ENCODE results near the gene TMPRSS9. TPM values are rescaled to one million over a fixed set of nuclear protein-coding genes. Genes with fewer than 3 reads are reported as not detected.
"Not testable (repeated sequence)": the region's sequence is repeated elsewhere in the genome, so short reads cannot be mapped to it uniquely, and the experiment has no call there.

TMPRSS9 gene
- total RNA-seq, 1 donor from 2014 or later: not detected

DNA sequence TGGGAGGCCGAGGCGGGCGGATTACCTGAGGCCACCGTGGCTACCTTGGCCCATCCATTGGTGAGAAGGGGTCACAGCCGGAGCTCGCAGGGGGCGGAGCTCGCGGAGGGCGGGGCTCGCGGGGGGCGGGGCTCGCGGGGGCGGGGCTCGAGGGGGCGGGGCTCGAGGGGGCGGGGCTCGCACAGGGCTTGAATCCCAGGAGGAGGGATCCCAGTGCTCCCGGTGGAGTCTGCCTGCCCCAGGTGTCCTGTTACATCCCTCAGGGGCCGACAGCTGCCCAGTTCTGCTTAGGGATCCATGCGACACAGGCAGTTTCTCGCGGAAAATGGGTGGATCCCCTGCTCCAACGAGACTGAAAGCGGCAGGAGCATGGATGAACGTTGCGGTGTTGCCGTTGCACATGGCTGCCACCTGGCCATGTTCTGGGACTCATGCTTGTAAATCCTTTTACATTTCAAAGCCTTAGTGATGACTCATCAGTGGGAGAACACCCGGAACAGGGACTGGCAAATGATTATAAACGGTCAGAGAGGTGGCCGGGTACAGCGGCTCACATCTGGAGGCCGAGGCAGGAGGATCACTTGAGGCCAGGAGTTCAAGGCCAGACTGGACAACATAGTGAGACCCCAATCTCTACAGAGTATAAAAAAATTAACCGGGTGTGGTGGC is 25.1 kb downstream of the TMPRSS9 start:
- Mint-ChIP-seq H3K4me1 (ENCODE audit: low read depth) (no peaks in the 10 kb centered on the region), H3K27me3 (ENCODE audit: low read depth) (peaks cover 2% of the 10 kb centered on the region), H3K27ac (no peak overlapping the region), H3K36me3 (ENCODE audit: low read depth) (peaks cover 3% of the 10 kb centered on the region), H3K4me3 (ENCODE audit: low read depth) (no peak overlapping the region), H3K9me3 (peaks cover 7% of the 10 kb centered on the region)
- DNase-seq (ENCODE audit: low spot score): no peak
- intact Hi-C loops (cut with micrococcal nuclease): no loop called here

- no peak for DNase-seq (ENCODE audit: low spot score)
- Mint-ChIP-seq H3K4me3 (ENCODE audit: low read depth) (no peak overlapping the region), H3K4me1 (ENCODE audit: low read depth) (peaks cover 2% of the 10 kb centered on the region), H3K27ac (no peak overlapping the region), H3K27me3 (ENCODE audit: low read depth) (peaks cover 4% of the 10 kb centered on the region), H3K36me3 (ENCODE audit: low read depth) (no peaks in the 10 kb centered on the region), H3K9me3 (no peaks in the 10 kb centered on the region)
- intact Hi-C loops (cut with micrococcal nuclease): no loop called here
Observed at GRCh38 chr19:2387367-2388288, 27.6 kb downstream of the TMPRSS9 start.

DNA sequence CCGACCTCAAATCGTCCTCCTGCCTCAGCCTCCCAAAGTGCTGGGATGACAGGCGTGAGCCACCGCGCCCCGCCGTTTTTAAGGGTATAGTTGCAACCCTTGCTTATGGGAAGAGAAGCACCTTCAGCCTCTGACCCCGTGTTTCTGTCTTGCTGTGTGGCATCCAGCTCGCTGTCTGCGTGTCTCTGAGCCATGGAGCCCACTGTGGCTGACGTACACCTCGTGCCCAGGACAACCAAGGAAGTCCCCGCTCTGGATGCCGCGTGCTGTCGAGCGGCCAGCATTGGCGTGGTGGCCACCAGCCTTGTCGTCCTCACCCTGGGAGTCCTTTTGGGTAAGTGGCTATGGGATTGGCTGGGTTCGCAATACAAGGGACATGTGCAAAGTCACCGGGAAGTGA is 29.5 kb downstream of the TMPRSS9 start:
- peaks cover 4% of the 10 kb centered on the region for H3K27me3 Mint-ChIP-seq (ENCODE audit: low read depth)
- no peak for DNase-seq (ENCODE audit: low spot score)
- no peak overlapping the region for H3K4me3 Mint-ChIP-seq (ENCODE audit: low read depth)
- intact Hi-C loops (cut with micrococcal nuclease): no loop called here
- H3K9me3 Mint-ChIP-seq: no peaks in the 10 kb centered on the region
- H3K4me1 Mint-ChIP-seq (ENCODE audit: low read depth): peaks cover 7% of the 10 kb centered on the region
- no peak overlapping the region for H3K27ac Mint-ChIP-seq
- H3K36me3 Mint-ChIP-seq (ENCODE audit: low read depth): no peaks in the 10 kb centered on the region

- no peak overlapping the region for H3K27ac Mint-ChIP-seq
- DNase-seq (ENCODE audit: low spot score): peak; percentile 20
- H3K4me1 Mint-ChIP-seq (ENCODE audit: low read depth): peaks cover 7% of the 10 kb centered on the region
- peaks cover 4% of the 10 kb centered on the region for H3K27me3 Mint-ChIP-seq (ENCODE audit: low read depth)
- H3K4me3 Mint-ChIP-seq (ENCODE audit: low read depth): no peak overlapping the region
- no peaks in the 10 kb centered on the region for H3K9me3 Mint-ChIP-seq
- intact Hi-C loops (cut with micrococcal nuclease): loop anchor here (2.0 to 5.0 kb wide), 3 partner anchors 116 to 234 kb away; partner anchors contain the start of genes PLEKHJ1 and SF3A2
- H3K36me3 Mint-ChIP-seq (ENCODE audit: low read depth): no peaks in the 10 kb centered on the region
Observed at GRCh38 chr19:2391118-2391725, 31.2 kb downstream of the TMPRSS9 start.

DNA sequence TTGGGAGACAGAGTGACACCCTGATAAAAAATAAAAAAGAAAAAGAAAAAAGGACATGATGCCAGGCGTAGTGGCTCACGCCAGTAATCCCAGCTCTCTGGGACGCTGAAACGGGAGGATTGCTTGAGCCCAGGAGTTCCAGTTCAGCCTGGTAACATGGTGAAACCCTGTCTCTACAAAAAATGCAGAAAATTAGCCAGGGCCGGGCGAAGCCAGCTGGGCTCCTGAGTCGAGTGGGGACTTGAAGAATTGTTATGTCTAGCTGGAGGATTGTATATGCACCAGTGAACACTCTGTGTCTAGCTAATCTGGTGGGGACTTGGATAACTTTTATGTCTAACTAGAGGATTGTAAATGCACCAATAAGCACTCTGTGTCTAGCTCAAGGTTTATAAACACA is 32.3 kb downstream of the TMPRSS9 start:
- no peaks in the 10 kb centered on the region for H3K9me3 Mint-ChIP-seq
- H3K36me3 Mint-ChIP-seq (ENCODE audit: low read depth): no peaks in the 10 kb centered on the region

DNA sequence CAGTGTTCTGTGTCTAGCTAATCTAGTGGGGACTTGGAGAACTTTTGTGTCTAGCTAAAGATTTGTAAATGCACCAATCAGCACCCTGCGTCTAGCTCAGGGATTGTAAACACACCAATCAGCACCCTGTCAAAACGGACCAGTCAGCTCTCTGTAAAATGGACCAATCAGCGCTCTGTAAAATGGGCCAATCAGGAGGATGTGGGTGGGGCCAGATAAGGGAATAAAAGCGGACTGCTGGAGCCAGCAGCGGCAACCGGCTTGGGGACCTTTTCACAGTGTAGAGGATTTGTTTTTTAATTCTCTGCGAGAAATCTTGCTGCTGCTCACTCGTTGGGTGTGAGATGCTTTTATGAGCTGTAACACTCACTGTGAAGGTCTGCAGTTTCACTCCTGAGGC is 32.8 kb downstream of the TMPRSS9 start:
- H3K4me1 Mint-ChIP-seq (ENCODE audit: low read depth); DNase-seq (ENCODE audit: low spot score); H3K36me3 Mint-ChIP-seq (ENCODE audit: low read depth); H3K27me3 Mint-ChIP-seq (ENCODE audit: low read depth); H3K27ac Mint-ChIP-seq; H3K9me3 Mint-ChIP-seq; H3K4me3 Mint-ChIP-seq (ENCODE audit: low read depth): not testable (repeated sequence)
- intact Hi-C loops (cut with micrococcal nuclease): loop anchor here (5.0 kb wide), 2 partner anchors 156 to 236 kb away; partner anchors contain the start of genes PLEKHJ1 and SF3A2

More for the DNA sequence above, 32.3 kb downstream of the TMPRSS9 start:
- intact Hi-C loops (cut with micrococcal nuclease): loop anchor here (5.0 kb wide), 2 partner anchors 155 to 235 kb away; partner anchors contain the start of genes PLEKHJ1 and SF3A2
- H3K27me3 Mint-ChIP-seq (ENCODE audit: low read depth): peaks cover 4% of the 10 kb centered on the region
- H3K4me1 Mint-ChIP-seq (ENCODE audit: low read depth): peaks cover 7% of the 10 kb centered on the region
- no peak for DNase-seq (ENCODE audit: low spot score)
- no peak overlapping the region for H3K27ac Mint-ChIP-seq
- H3K4me3 Mint-ChIP-seq (ENCODE audit: low read depth): no peak overlapping the region

DNA sequence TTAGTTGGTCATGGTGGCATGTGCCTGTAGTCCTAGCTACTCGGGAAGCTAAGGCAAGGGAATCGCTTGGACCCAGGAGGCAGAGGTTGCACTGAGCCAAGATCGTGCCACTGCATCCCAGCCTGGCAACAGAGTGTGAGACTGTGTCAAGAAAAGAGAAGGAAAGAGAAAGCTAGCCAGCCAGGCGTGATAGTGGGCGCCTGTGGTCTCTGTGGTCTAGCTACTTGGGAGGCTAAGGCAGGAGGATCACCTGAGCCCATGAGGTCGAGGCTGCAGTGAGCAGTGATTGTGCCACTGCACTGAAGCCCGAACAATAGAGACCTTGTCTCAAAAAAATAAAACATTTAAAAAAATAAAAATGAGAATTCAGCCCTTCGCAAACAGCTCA is 34.0 kb downstream of the TMPRSS9 start:
- intact Hi-C loops (cut with micrococcal nuclease): loop anchor here (5.0 kb wide), 2 partner anchors 157 to 237 kb away; partner anchors contain the start of genes PLEKHJ1 and SF3A2
- no peaks in the 10 kb centered on the region for H3K36me3 Mint-ChIP-seq (ENCODE audit: low read depth)
- H3K4me1 Mint-ChIP-seq (ENCODE audit: low read depth): peaks cover 7% of the 10 kb centered on the region
- H3K4me3 Mint-ChIP-seq (ENCODE audit: low read depth): no peak overlapping the region
- H3K27ac Mint-ChIP-seq: no peak overlapping the region
- peaks cover 2% of the 10 kb centered on the region for H3K27me3 Mint-ChIP-seq (ENCODE audit: low read depth)
- no peak for DNase-seq (ENCODE audit: low spot score)
- no peaks in the 10 kb centered on the region for H3K9me3 Mint-ChIP-seq

DNA sequence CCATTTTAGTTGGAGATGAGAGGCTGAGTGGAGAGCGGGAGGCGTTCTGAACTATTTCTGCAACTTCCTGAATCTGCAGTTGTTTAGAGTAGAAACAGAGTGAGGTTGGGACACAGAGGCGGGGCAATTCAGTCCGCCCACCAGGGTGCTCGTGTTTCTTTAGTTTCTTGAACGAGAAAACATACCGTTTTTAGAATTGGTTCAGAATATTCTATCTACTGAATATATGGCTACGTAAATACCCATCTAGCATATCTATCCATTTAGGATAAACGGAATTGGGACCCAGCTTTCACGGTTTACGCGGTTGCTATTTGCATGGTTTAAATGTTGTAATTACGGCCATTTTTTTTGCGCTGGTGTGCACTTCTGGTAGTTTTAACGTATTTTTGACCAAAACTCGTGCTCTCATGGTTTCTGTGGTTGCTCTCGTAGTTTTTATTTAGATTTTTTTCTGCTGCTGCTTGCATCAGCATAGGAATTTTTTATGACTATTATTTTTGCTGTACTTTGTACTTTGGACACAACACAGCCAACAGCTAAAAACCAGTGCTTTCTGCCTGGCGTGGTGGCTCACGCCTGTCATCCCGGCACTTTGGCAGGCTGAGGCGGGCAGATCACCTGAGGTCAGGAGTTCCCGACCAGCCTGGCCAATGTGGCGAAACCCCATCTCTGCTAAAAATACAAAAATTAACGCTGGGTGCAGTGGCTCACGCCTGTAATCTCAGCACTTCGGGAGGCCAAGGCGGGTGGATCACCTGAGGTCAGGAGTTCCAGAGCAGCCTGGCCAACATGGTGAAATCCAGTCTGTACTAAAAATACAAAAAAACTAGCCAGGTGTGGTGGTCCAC is 34.6 kb downstream of the TMPRSS9 start:
- intact Hi-C loops (cut with micrococcal nuclease): loop anchor here (5.0 kb wide), 2 partner anchors 157 to 237 kb away; partner anchors contain the start of genes PLEKHJ1 and SF3A2
- Mint-ChIP-seq H3K36me3 (ENCODE audit: low read depth) (no peaks in the 10 kb centered on the region), H3K27me3 (ENCODE audit: low read depth) (peaks cover 2% of the 10 kb centered on the region), H3K9me3 (no peaks in the 10 kb centered on the region), H3K4me1 (ENCODE audit: low read depth) (peaks cover 7% of the 10 kb centered on the region), H3K27ac (peak overlapping the region; percentile 17), H3K4me3 (ENCODE audit: low read depth) (no peak overlapping the region)
- no peak for DNase-seq (ENCODE audit: low spot score)

DNA sequence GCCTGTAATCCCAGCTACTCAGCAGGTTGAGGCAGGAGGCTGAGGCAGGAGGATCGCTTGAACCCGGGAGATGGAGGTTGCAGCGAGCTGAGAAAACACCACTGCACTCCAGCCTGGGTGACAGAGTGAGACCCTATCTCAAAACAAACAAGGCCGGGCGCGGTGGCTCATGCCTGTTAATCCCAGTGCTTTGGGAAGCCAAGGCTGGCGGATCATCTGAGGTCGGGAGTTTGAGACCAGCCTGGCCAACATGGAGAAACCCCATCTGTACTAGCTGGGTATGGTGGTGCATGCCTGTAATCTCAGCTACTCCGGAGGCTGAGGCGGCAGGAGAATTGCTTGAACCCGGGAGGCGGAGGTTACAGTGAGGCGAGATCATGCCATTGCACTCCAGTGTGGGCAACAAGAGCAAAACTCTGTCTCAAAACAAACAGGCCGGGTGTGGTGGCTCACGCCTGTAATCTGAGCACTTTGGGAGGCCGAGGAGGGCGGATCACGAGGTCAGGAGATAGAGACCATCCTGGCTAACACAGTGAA is 35.3 kb downstream of the TMPRSS9 start:
- H3K36me3 Mint-ChIP-seq (ENCODE audit: low read depth); H3K4me1 Mint-ChIP-seq (ENCODE audit: low read depth); DNase-seq (ENCODE audit: low spot score); intact Hi-C loops (cut with micrococcal nuclease); H3K27me3 Mint-ChIP-seq (ENCODE audit: low read depth); H3K9me3 Mint-ChIP-seq; H3K4me3 Mint-ChIP-seq (ENCODE audit: low read depth); H3K27ac Mint-ChIP-seq: not testable (repeated sequence)

GRCh38 chr19:2397173-2397572 is 37.1 kb downstream of the TMPRSS9 start:
- H3K27me3 Mint-ChIP-seq (ENCODE audit: low read depth); DNase-seq (ENCODE audit: low spot score); intact Hi-C loops (cut with micrococcal nuclease); H3K4me1 Mint-ChIP-seq (ENCODE audit: low read depth); H3K27ac Mint-ChIP-seq; H3K4me3 Mint-ChIP-seq (ENCODE audit: low read depth); H3K9me3 Mint-ChIP-seq; H3K36me3 Mint-ChIP-seq (ENCODE audit: low read depth): not testable (repeated sequence)

DNA sequence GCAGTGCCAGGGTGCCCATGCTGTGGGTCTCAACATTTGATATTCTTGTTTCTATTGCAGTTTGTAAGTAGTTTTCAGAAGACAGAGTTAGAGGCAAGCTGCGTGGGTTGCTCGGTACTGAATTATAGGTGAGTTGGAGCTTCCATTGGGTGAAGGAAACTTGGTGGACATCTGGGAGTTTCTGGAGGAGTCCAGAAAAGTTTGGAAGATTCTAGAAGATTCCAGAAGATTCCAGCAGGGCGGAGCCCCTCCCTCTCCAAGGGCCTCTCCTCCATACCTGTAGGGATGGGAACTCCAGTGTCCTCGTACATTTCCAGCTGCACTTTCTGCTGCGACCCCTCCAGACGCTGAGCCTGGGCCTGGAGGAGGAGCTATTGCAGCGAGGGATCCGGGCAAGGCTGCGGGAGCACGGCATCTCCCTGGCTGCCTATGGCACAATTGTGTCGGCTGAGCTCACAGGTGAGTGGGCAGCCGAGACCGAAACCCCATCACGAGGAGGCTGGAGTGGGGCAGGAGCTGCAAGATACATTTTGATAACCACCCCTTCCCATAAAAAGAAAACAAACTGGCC is 38.8 kb downstream of the TMPRSS9 start:
- Mint-ChIP-seq H3K4me1 (ENCODE audit: low read depth) (no peaks in the 10 kb centered on the region), H3K4me3 (ENCODE audit: low read depth) (no peak overlapping the region), H3K9me3 (no peaks in the 10 kb centered on the region), H3K27ac (no peak overlapping the region), H3K27me3 (ENCODE audit: low read depth) (no peaks in the 10 kb centered on the region), H3K36me3 (ENCODE audit: low read depth) (no peaks in the 10 kb centered on the region)
- intact Hi-C loops (cut with micrococcal nuclease): no loop called here
- DNase-seq (ENCODE audit: low spot score): no peak
